A673 (cell line): ENCODE measurements around the gene SEC14L5.

Source experiments
- EZH2 ChIP-seq: fragments of 200-600 bp; sonication (generic); IDR thresholded peaks from 2 replicates; pipeline ENCODE4 v1.6.1; 2017; ENCODE audit warnings: borderline replicate concordance, low read depth, mild to moderate bottlenecking, mixed read lengths, antibody characterized with exemption, low read length; ENCODE audit not compliant: poor library complexity, severe bottlenecking
- TF ChIP-seq, protein P1 (sequence below): fragments of 300-800, 200-600 bp; sonication (generic); conservative IDR thresholded peaks from 2 replicates; pipeline ENCODE4 v1.5.1; 2017; ENCODE audit warnings: low read depth, mild to moderate bottlenecking, antibody characterized with exemption, low read length, moderate library complexity, mixed read lengths

DNA sequence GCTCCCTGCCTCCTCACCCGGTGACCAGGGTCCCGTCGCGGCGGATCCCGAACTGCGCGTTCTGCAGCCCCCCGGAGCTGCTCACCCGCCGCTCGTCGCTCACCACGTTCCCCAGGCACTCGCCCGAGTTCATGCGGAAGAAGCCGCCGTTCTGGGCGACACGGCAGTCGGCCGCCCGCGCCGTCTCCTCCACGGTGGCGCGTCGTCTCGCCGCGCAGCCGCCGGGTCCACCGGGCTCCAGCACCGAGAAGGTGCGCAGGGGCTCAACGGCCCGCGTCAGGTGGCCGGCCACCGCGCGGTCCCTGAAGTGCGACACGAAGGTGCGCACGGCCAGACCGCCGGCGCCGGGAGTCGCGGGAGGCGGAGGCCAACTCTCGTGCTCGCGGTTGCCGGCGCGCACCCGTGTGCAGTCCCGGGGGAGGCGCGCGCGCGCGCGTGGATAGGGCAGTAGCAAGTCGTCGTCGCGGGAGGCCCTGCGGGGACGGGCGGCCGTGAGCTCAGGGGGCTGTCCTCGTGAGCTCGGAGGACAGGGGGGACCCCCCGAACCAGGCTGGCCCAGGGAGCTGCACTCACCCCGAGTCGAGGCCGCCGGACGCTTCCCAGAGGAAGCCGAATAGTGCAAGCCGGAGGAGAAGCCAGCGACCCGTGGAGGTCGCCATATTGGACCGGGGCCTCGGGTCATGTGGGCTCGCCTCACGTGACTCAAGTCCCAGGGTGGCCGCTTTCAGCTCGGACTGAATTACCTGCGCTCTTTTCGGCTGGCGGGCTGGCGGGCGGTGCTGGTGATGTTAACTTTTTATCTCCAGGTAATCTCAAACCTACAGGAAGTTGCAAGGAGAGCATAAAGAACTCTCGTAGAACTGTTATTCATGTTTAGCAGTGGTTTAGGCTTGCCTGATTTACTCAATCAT lies 75.4 kb downstream of the SEC14L5 start, which contains the start of gene NAGPA:
- TF ChIP-seq, protein P1, sequence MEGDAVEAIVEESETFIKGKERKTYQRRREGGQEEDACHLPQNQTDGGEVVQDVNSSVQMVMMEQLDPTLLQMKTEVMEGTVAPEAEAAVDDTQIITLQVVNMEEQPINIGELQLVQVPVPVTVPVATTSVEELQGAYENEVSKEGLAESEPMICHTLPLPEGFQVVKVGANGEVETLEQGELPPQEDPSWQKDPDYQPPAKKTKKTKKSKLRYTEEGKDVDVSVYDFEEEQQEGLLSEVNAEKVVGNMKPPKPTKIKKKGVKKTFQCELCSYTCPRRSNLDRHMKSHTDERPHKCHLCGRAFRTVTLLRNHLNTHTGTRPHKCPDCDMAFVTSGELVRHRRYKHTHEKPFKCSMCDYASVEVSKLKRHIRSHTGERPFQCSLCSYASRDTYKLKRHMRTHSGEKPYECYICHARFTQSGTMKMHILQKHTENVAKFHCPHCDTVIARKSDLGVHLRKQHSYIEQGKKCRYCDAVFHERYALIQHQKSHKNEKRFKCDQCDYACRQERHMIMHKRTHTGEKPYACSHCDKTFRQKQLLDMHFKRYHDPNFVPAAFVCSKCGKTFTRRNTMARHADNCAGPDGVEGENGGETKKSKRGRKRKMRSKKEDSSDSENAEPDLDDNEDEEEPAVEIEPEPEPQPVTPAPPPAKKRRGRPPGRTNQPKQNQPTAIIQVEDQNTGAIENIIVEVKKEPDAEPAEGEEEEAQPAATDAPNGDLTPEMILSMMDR: no peak
- no peak for TF ChIP-seq EZH2
